Activated T-helper 9 cell treated with anti-CD3 and anti-CD28 coated beads, Interleukin-2, amount 50 U/mL, for 16 hours (primary cell): ENCODE measurements around the gene DPYSL5.

Source experiments
- DNase-seq: peaks from one replicate; pipeline ENCODE4 v3.0.0-alpha.2; 2020; ENCODE audit warnings: low read depth

DPYSL5 gene

GRCh38 chr2:26933431-26934334 is 85.8 kb downstream of the DPYSL5 start:
- DNase-seq = no peak

GRCh38 chr2:26934335-26934724 is 86.4 kb downstream of the DPYSL5 start:
- DNase-seq = no peak

DNA sequence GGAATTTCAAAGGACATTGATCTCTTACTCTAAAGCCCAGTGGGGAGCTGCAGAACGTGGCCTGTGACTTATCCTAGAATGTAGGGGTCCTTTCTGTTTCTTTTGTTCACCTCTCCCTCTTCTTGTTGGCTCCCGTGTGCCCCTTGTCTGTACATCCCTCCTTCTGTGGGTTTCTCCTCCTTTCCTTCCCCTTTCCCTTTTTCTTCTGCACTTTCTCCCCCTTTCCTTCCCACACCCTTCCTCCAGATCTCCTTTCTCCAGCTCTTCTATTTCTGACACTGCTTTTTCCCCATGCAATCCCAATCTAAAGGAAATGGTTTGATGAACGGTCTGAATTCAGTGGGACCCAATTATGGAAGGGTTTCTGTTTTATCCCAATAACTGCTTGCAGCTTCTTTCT is 87.1 kb downstream of the DPYSL5 start:
- no peak for DNase-seq

GRCh38 chr2:26936855-26937254 is 88.9 kb downstream of the DPYSL5 start:
- no peak for DNase-seq

- DNase-seq = no peak
Measured at GRCh38 chr2:26938399-26939118, 90.6 kb downstream of the DPYSL5 start.

DNA sequence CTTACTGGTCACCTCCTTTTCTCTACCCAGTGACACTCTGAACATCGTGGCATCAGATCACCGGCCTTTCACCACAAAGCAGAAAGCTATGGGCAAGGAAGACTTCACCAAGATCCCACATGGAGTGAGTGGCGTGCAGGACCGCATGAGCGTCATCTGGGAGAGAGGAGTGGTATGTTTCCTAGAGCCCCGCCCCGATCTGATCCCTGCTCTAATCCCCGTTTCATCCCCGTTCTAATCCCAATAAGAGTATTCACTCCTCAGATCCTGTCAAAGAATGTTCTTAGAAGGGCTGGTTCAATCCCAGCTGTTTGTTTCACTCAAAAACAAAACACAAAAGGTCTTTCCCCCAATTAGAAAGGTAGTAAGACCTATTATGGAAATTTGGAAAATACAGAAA is 92.1 kb downstream of the DPYSL5 start:
- DNase-seq = no peak

- no peak for DNase-seq
Measured at GRCh38 chr2:26941486-26941885, 93.6 kb downstream of the DPYSL5 start.

- peak; percentile 36 for DNase-seq
Measured at GRCh38 chr2:26942543-26943295, 94.8 kb downstream of the DPYSL5 start.

DNA sequence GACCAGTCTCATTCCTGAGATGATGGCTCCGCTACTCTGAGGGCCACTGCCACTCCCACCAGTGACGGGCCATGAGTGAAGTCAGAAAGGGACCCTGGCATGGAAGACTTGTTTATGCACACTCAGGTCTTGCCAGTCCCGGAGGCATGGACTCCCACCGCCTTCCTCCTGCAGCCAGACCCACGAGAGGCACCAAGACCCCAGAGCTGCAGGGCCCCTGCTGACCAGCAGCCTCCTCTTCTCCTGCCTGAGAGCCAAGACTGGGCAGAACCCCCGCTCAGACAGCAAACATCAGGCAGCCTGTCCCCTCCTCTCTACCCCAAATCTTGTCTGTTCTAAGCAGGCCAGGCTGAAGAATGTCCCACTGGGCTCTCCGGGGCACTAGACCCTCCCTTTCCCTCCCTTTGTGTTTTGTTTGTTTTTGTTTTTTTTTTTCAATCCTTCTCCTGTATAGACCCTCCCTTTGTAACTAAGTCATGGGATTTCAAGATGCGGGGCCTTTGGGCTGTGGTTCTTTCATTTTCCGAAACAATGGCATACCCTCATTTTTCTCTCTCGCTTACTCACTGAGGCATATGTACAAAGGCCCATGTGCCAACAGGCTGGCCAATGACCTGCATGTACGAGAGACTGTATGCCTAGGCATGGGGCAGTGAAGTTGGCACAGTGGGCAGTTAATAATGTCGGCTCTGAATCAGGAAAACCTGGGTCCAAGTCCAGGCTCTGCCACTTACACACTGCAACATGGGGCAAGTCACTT is 98.2 kb downstream of the DPYSL5 start:
- DNase-seq = no peak

GRCh38 chr2:26946841-26947784 is 99.2 kb downstream of the DPYSL5 start:
- no peak for DNase-seq

DNA sequence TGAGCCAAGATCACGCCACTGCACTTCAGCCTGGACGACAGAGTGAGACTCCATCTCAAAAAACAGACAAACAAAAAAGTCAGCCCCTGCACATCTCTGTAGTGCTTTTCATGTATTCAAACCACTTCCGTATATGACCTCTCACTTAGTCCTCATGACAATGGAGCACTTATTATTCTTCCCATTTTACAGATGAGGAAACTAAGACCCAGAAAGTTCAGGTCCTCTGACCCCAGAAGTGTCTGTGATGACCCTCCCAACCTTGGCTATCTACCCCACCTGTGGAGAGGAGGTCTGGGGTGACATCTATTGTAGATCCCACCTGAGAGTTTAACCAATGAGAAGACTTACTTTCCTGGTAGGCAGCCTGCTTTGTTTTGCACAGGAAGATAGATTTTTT is 100.9 kb downstream of the DPYSL5 start:
- no peak for DNase-seq

- no peak for DNase-seq
Measured at GRCh38 chr2:26950246-26950645, 102.3 kb downstream of the DPYSL5 start.

GRCh38 chr2:26951236-26951635 is 103.3 kb downstream of the DPYSL5 start:
- no peak for DNase-seq

- no peak for DNase-seq
Measured at GRCh38 chr2:26952374-26952773, 104.4 kb downstream of the DPYSL5 start.

- no peak for DNase-seq
Measured at GRCh38 chr2:26954135-26954534, 106.2 kb downstream of the DPYSL5 start.

DNA sequence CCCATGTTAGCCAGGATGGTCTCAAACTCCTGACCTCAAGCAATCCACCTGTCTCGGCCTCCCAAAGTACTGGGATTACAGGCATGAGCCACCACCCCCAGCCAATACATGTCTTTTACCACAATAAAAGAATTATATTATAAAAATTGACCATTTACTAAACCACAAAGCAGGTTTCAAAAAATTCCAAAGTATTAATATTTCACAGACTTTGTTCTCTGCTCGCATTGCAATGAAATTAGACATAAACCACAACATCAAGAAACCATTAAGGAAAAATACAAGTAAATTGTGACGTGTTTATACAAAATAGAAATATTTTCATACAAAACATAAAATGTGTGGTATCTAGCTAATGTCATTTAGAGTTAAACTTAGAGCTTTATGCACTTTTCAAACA is 109.1 kb downstream of the DPYSL5 start:
- no peak for DNase-seq

- no peak for DNase-seq
Measured at GRCh38 chr2:26957534-26957933, 109.6 kb downstream of the DPYSL5 start.

GRCh38 chr2:26959331-26959730 is 111.4 kb downstream of the DPYSL5 start:
- DNase-seq = no peak

- DNase-seq = no peak
Measured at GRCh38 chr2:26964446-26965130, 116.7 kb downstream of the DPYSL5 start.

DNA sequence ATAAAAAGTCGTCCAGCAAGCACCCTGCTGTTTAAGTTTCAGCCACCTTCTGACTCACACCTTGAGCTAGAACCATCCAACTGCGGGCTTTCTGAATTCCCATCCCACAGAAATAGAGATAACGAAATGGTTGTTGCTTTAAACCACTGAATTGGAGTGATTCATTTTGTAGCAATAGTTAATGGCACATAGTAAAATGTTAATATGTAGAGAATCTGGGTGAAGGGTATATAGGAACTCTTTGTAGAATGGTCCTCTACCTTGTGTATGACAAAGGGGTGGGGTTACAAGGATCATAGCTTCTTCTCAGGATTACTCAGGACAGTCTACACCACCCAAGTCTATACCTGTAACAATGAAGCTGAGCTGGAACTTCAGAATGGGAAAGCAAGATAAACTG is 120.1 kb downstream of the DPYSL5 start:
- DNase-seq = no peak
